H1 (cell line): ENCODE measurements around the gene EGF. TPM values are rescaled to one million over a fixed set of nuclear protein-coding genes. Genes with fewer than 3 reads are reported as not detected.

Source experiments
- CTCF ChIA-PET: fragments of 300-600 bp; sonication (Branson Sonifier 250); formaldehyde crosslinking; loops from one replicate; lab custom pipeline; 2021; ENCODE audit not compliant: partially characterized antibody; lab: Charles Lee
- POLR2A ChIA-PET: fragments of 300-600 bp; sonication (Branson Sonifier 250); formaldehyde crosslinking; loops from one replicate; lab custom pipeline; 2021; ENCODE audit warnings: inconsistent platforms; ENCODE audit not compliant: partially characterized antibody; lab: Charles Lee
- DNase-seq, 2 experiments: peaks; one replicate each; pipeline versions ENCODE4 v3.0.0 to v3.0.0-alpha.2; 2010 to 2022; ENCODE audit warnings: low spot score in 2 of 2, low read depth in 1 of 2, mixed read lengths in 1 of 2
- FAIRE-seq: peaks from 2 replicates; lab custom pipeline; 2011; peaks lifted over from hg19 to GRCh38; lab: Jason Lieb, UNC
- H2AFZ ChIP-seq: 2 replicates; pipeline ENCODE4 v1.8.1; 2012; ENCODE audit warnings: low read length, inconsistent platforms
- H2AK5ac ChIP-seq: 2 replicates; pipeline ENCODE4 v1.6.1; 2013; ENCODE audit warnings: low read depth, low read length
- H2BK120ac ChIP-seq: replicated peaks from 2 replicates; pipeline ENCODE3; 2013; ENCODE audit warnings: low read depth, low read length, inconsistent platforms
- H2BK12ac ChIP-seq: 2 replicates; pipeline ENCODE4 v1.6.1; 2013; ENCODE audit warnings: low read depth, low read length
- H2BK15ac ChIP-seq: 2 replicates; pipeline ENCODE4 v1.6.1; 2013; ENCODE audit warnings: low read length
- H2BK20ac ChIP-seq: 2 replicates; pipeline ENCODE4 v1.6.1; 2013; ENCODE audit warnings: low read length
- H2BK5ac ChIP-seq: 2 replicates; pipeline ENCODE4 v1.6.1; 2013; ENCODE audit warnings: low read depth, low read length
- H3K14ac ChIP-seq: 2 replicates; pipeline ENCODE4 v1.6.1; 2013; ENCODE audit warnings: inconsistent platforms; ENCODE audit not compliant: insufficient read length
- H3K18ac ChIP-seq: 2 replicates; pipeline ENCODE4 v1.6.1; 2013; ENCODE audit warnings: low read length; ENCODE audit errors: extremely low read depth
- H3K23ac ChIP-seq: 2 replicates; pipeline ENCODE4 v1.6.1; 2013; ENCODE audit warnings: inconsistent platforms; ENCODE audit not compliant: insufficient read length
- H3K23me2 ChIP-seq: 2 replicates; pipeline ENCODE4 v1.6.1; 2013; ENCODE audit warnings: low read depth, low read length
- H3K27ac ChIP-seq: 2 replicates; pipeline ENCODE4 v1.6.1; 2011; ENCODE audit warnings: low read depth, low read length, inconsistent platforms
- H3K27me3 ChIP-seq, 4 experiments: replicated peaks in 1 of 4; 1 replicate in 1 of 4; 2 replicates in 3 of 4; pipeline versions ENCODE4 v1.6.1 to v1.8.1; 2011 to 2013; ENCODE audit warnings: low read length in 3 of 4, mild to moderate bottlenecking in 3 of 4, inconsistent platforms in 2 of 4, mixed read lengths in 2 of 4, moderate library complexity in 1 of 4; ENCODE audit not compliant: control insufficient read depth in 3 of 4, insufficient read depth in 3 of 4; ENCODE audit errors: extremely low read depth in 1 of 4
- H3K36me3 ChIP-seq, 4 experiments: 2 replicates each; pipeline versions ENCODE4 v1.6.1 to v1.8.1; 2011 to 2013; ENCODE audit warnings: mild to moderate bottlenecking in 4 of 4, low read length in 3 of 4, moderate library complexity in 2 of 4, control low read depth in 1 of 4, inconsistent platforms in 1 of 4; ENCODE audit not compliant: insufficient read depth in 4 of 4, control insufficient read depth in 2 of 4
- H3K4ac ChIP-seq: replicated peaks from 2 replicates; pipeline ENCODE3; 2013; ENCODE audit warnings: low read length, low read depth, mixed read lengths, inconsistent platforms; ENCODE audit not compliant: insufficient read length
- H3K4me1 ChIP-seq, 4 experiments: replicated peaks in 1 of 4; 1 replicate in 1 of 4; 2 replicates in 3 of 4; pipeline versions ENCODE4 v1.6.1 to v1.8.1; 2011 to 2013; ENCODE audit warnings: low read length in 3 of 4, inconsistent platforms in 2 of 4, mixed read lengths in 1 of 4; ENCODE audit not compliant: insufficient read depth in 4 of 4, control insufficient read depth in 3 of 4
- H3K4me2 ChIP-seq, 2 experiments: 2 replicates each; pipeline versions ENCODE4 v1.6.1 to v1.8.1; 2011 to 2013; ENCODE audit warnings: low read depth in 2 of 2, low read length in 2 of 2, control low read depth in 1 of 2, inconsistent platforms in 1 of 2, mild to moderate bottlenecking in 1 of 2; ENCODE audit not compliant: insufficient read depth in 1 of 2
- H3K4me3 ChIP-seq, 4 experiments: fragments of 200-600, 300-600 bp in 1 of 4; sonication (generic), shearing (Covaris generic), sonication (Bioruptor Twin) in 1 of 4; 2 replicates each; pipeline versions ENCODE4 v1.5.1 to v1.8.1; 2011 to 2016; ENCODE audit warnings: low read length in 4 of 4, low read depth in 3 of 4, control low read depth in 2 of 4, inconsistent platforms in 2 of 4, mild to moderate bottlenecking in 2 of 4, mixed read lengths in 1 of 4, moderate library complexity in 1 of 4; ENCODE audit not compliant: insufficient read depth in 2 of 4; ENCODE audit errors: extremely low read depth in 1 of 4
- H3K56ac ChIP-seq: replicated peaks from 2 replicates; pipeline ENCODE3; 2013; ENCODE audit warnings: low read depth, mild to moderate bottlenecking, mixed read lengths, low read length, inconsistent platforms; ENCODE audit not compliant: insufficient read length
- H3K79me1 ChIP-seq: 2 replicates; pipeline ENCODE4 v1.6.1; 2013; ENCODE audit warnings: low read depth, low read length, control low read depth
- H3K79me2 ChIP-seq, 2 experiments: 2 replicates each; pipeline versions ENCODE4 v1.6.1 to v1.8.1; 2012 to 2013; ENCODE audit warnings: low read length in 2 of 2, mild to moderate bottlenecking in 2 of 2, inconsistent platforms in 1 of 2; ENCODE audit not compliant: insufficient read depth in 2 of 2, control insufficient read depth in 1 of 2
- H3K9ac ChIP-seq, 4 experiments: replicated peaks in 1 of 4; 1 replicate in 1 of 4; 2 replicates in 3 of 4; pipeline versions ENCODE4 v1.6.1 to v1.8.1; 2011 to 2013; ENCODE audit warnings: low read depth in 3 of 4, low read length in 3 of 4, control low read depth in 2 of 4, mild to moderate bottlenecking in 2 of 4, moderate library complexity in 2 of 4, inconsistent platforms in 1 of 4; ENCODE audit errors: extremely low read depth in 1 of 4
- H3K9me3 ChIP-seq, 2 experiments: 2 replicates each; pipeline versions ENCODE4 v1.6.1 to v1.8.1; 2012 to 2013; ENCODE audit warnings: mild to moderate bottlenecking in 2 of 2, moderate library complexity in 2 of 2, control low read depth in 1 of 2, inconsistent platforms in 1 of 2, low read depth in 1 of 2, low read length in 1 of 2, mixed read lengths in 1 of 2; ENCODE audit not compliant: insufficient read depth in 2 of 2
- H4K20me1 ChIP-seq, 2 experiments: replicated peaks in 1 of 2; 2 replicates each; pipeline versions ENCODE3 to v1.8.1; 2011 to 2013; ENCODE audit warnings: inconsistent platforms in 2 of 2, low read length in 2 of 2, mild to moderate bottlenecking in 1 of 2; ENCODE audit not compliant: insufficient read depth in 2 of 2, control insufficient read depth in 1 of 2
- H4K5ac ChIP-seq: 2 replicates; pipeline ENCODE4 v1.6.1; 2013; ENCODE audit warnings: low read length, low read depth, mixed read lengths, inconsistent platforms; ENCODE audit not compliant: insufficient read length
- H4K8ac ChIP-seq: 2 replicates; pipeline ENCODE4 v1.8.0; 2013; ENCODE audit warnings: mild to moderate bottlenecking, moderate library complexity, low read length, inconsistent platforms; ENCODE audit not compliant: insufficient read depth; ENCODE audit errors: extremely low read depth
- H4K91ac ChIP-seq: replicated peaks from 2 replicates; pipeline ENCODE3; 2013; ENCODE audit warnings: low read length, mixed read lengths, inconsistent platforms; ENCODE audit not compliant: insufficient read length
- CREB1 ChIP-seq: IDR thresholded peaks from 2 replicates; pipeline ENCODE4 v1.6.1; 2012; ENCODE audit warnings: inconsistent platforms
- CTCF ChIP-seq, 3 experiments: IDR thresholded peaks; 1 replicate in 2 of 3; 2 replicates in 1 of 3; pipeline versions ENCODE4 v1.5.1 to v1.6.1; 2011; ENCODE audit warnings: low read length in 3 of 3, mild to moderate bottlenecking in 3 of 3, inconsistent platforms in 2 of 3, low read depth in 1 of 3, moderate library complexity in 1 of 3; ENCODE audit not compliant: insufficient read depth in 1 of 3; ENCODE audit errors: control extremely low read depth in 1 of 3
- EZH2 ChIP-seq: fragments of 200-600 bp; sonication (generic); IDR thresholded peaks from 2 replicates; pipeline ENCODE4 v1.7.1; 2012; ENCODE audit warnings: low read depth, mild to moderate bottlenecking, moderate library complexity, low read length, inconsistent platforms; ENCODE audit not compliant: severe bottlenecking
- FOSL1 ChIP-seq: IDR thresholded peaks from 2 replicates; pipeline ENCODE4 v1.6.1; 2011; ENCODE audit warnings: mild to moderate bottlenecking, low read depth, low read length, moderate library complexity; ENCODE audit not compliant: insufficient read depth
- HDAC6 ChIP-seq: IDR thresholded peaks from one replicate; pipeline ENCODE4 v1.7.1; 2012; ENCODE audit warnings: low read depth, mild to moderate bottlenecking, inconsistent platforms, low read length, moderate library complexity
- RNF2 ChIP-seq: fragments of 200-900, 300-1000 bp; sonication (generic); IDR thresholded peaks from 2 replicates; pipeline ENCODE4 v1.7.1; 2016; ENCODE audit warnings: borderline replicate concordance, low read depth, mild to moderate bottlenecking, antibody characterized with exemption, low read length; ENCODE audit not compliant: poor library complexity, severe bottlenecking; ENCODE audit errors: missing control alignments
- SAP30 ChIP-seq: fragments of 300-600 bp; sonication (generic); IDR thresholded peaks from 2 replicates; pipeline ENCODE4 v1.7.1; 2012; ENCODE audit warnings: low read length, moderate library complexity, mild to moderate bottlenecking, inconsistent platforms; ENCODE audit not compliant: insufficient read depth, insufficient replicate concordance
- TCF12 ChIP-seq: IDR thresholded peaks from 2 replicates; pipeline ENCODE4 v1.6.1; 2011; ENCODE audit warnings: low read depth, mild to moderate bottlenecking, low read length
- ZNF274 ChIP-seq: IDR thresholded peaks from 2 replicates; pipeline ENCODE4 v1.7.0; 2012; ENCODE audit warnings: low read length, borderline replicate concordance; ENCODE audit errors: extremely low read depth
- WGBS, 2 experiments: shearing (Covaris generic) in 1 of 2; methylation state at CpG; one replicate each; pipeline versions ENCODE4 v1.1.6 to v1.1.7; 2013 to 2015; ENCODE audit warnings: low lambda C conversion rate in 2 of 2, mixed read lengths in 2 of 2, inconsistent platforms in 1 of 2, low coverage in 1 of 2, missing lambda C conversion rate in 1 of 2; ENCODE audit not compliant: insufficient replicate concordance in 2 of 2, insufficient coverage in 1 of 2, insufficient read length in 1 of 2; ENCODE audit errors: extremely low coverage in 1 of 2, missing lambda C conversion rate in 1 of 2; 5-methylcytosine and 5-hydroxymethylcytosine counted together
- polyA plus RNA-seq, 7 experiments: library from polyadenylated mRNA; depleted of rRNA in 3 of 7; stranded (reverse) in 5 of 7; unstranded in 2 of 7; fragments of >200 nt in 5 of 7; fragments of 200-250 nt in 2 of 7; gene quantifications; 1 replicate in 5 of 7; 2 replicates in 1 of 7; 4 replicates in 1 of 7; pipeline versions ENCODE4 v1.2.1 to v1.2.3, GENCODE V29; 2011 to 2013; ENCODE audit warnings: missing spikeins in 2 of 7, mixed read lengths in 2 of 7
- total RNA-seq: library from RNA; stranded (reverse); fragmentation: NEBNext Ultra II Directional; extraction: Animal tissue kit (Norgen Biotek cat#: 25700); gene quantifications from 2 replicates; pipeline ENCODE4 v1.2.1, GENCODE V29; 2021

EGF gene
- total and polyA plus RNA-seq, 2 of the 8 experiments (the other 6 are each of a cell fraction or from before 2014, with no cell fraction given): 1.5 to 2.6 TPM

GRCh38 chr4:109902559-109903251, 10.0 kb upstream of the EGF start:
- Histone ChIP-seq H3K18ac (no peak overlapping the region), H3K23ac (no peak overlapping the region), H3K9ac (no peak overlapping the region), H3K27me3 (no peaks in the 10 kb centered on the region), H2BK12ac (no peak overlapping the region), H3K9me3 (peaks cover 6 to 8% of the 10 kb centered on the region in 2 experiments; a peak in 3 of 4 replicates), H2BK120ac (no peak overlapping the region), H3K79me2 (no peaks in the 10 kb centered on the region), H3K4me3 (no peak overlapping the region), H3K14ac (no peak overlapping the region), H3K79me1 (no peaks in the 10 kb centered on the region), H3K56ac (no peak overlapping the region), H3K4ac (no peak overlapping the region), H4K91ac (no peak overlapping the region), H2BK5ac (no peak overlapping the region), H3K27ac (no peak overlapping the region), H2BK15ac (no peak overlapping the region), H3K36me3 (no peaks in the 10 kb centered on the region), H3K23me2 (no peaks in the 10 kb centered on the region), H4K8ac (no peak overlapping the region), H4K20me1 (no peaks in the 10 kb centered on the region), H4K5ac (no peak overlapping the region), H3K4me2 (no peak overlapping the region), H2AFZ (no peak overlapping the region), H3K4me1 (no peaks in the 10 kb centered on the region), H2AK5ac (no peak overlapping the region), H2BK20ac (no peak overlapping the region)
- FAIRE-seq (no peak), DNase-seq (no peak)
- CTCF ChIA-PET: interaction anchor here (1.4 kb wide), 1 partner anchor 10 kb away, joined by 3 read pairs; the partner anchor contains the start of gene EGF
- 91% methylated on average over 8 of the region's 8 CpGs; no CpG with 5 or more reads in 1 of the 2 experiments for WGBS, 2 experiments
- POLR2A ChIA-PET: no interaction called here
- TF ChIP-seq RNF2 (no peak), FOSL1 (no peak), TCF12 (no peak), CTCF (IDR thresholded peaks at IDR 0.05; ENCODE audit: control extremely low read depth in 1 of 3, insufficient read depth in 1 of 3, low read depth in 1 of 3, low read length in 3 of 3) (no peak), SAP30 (no peak), CREB1 (no peak), ZNF274 (no peak), HDAC6 (no peak), EZH2 (no peak)
